ENCODE data around the gene MARK2. TPM values are rescaled to one million over a fixed set of nuclear protein-coding genes. Genes with fewer than 3 reads are reported as not detected.

The MARK2 gene
- total RNA-seq, 2 experiments from 2014 or later, result 31.5 to 33.5 TPM

GRCh38 chr11:63821411-63821810 is 17.5 kb upstream of the MARK2 start:
- ChIA-PET POLR2A (no interaction called here), CTCF (interaction anchor here (0.7 kb wide), 1 partner anchor 16 kb away, joined by 3 read pairs; no protein-coding TSS in a partner anchor)

- ChIA-PET POLR2A (no interaction called here), CTCF (interaction anchor here (1.2 kb wide), 1 partner anchor 22 kb away, joined by 3 read pairs; no protein-coding TSS in a partner anchor)
These were observed 12.3 kb upstream of the MARK2 start for GRCh38 chr11:63826471-63827190.

- ChIA-PET POLR2A (no interaction called here), CTCF (no interaction called here)
These were observed 9.0 kb upstream of the MARK2 start for GRCh38 chr11:63829823-63830489.

GRCh38 chr11:63831326-63831725 is 7.6 kb upstream of the MARK2 start:
- CTCF ChIA-PET, result interaction anchor here (0.6 kb wide), 1 partner anchor 76 kb away, joined by 5 read pairs; no protein-coding TSS in a partner anchor

GRCh38 chr11:63832336-63832735 is 6.6 kb upstream of the MARK2 start:
- CTCF ChIA-PET, result no interaction called here

More at GRCh38 chr11:63831326-63831725, 7.6 kb upstream of the MARK2 start:
- POLR2A ChIA-PET, result no interaction called here

GRCh38 chr11:63833048-63833447 is 5.9 kb upstream of the MARK2 start:
- CTCF ChIA-PET, result no interaction called here
- POLR2A ChIA-PET, result no interaction called here

More at GRCh38 chr11:63832336-63832735, 6.6 kb upstream of the MARK2 start:
- POLR2A ChIA-PET, result no interaction called here

- ChIA-PET POLR2A (no interaction called here), CTCF (interaction anchor here (0.9 kb wide), 1 partner anchor 111 kb away, joined by 4 read pairs; no protein-coding TSS in a partner anchor)
These were observed 4.3 kb upstream of the MARK2 start for GRCh38 chr11:63834535-63835157.

GRCh38 chr11:63835158-63835545 is 3.8 kb upstream of the MARK2 start:
- CTCF ChIA-PET, result interaction anchor here (1.2 to 4.1 kb wide), 2 partner anchors 109 to 161 kb away, joined by 3 to 63 read pairs; no protein-coding TSS in a partner anchor
- POLR2A ChIA-PET, result no interaction called here

- ChIA-PET CTCF (interaction anchor here (0.6 to 4.1 kb wide), 32 partner anchors 9 to 434 kb away, joined by 3 to 63 read pairs (median 4); partner anchors contain the start of genes NAA40, RCOR2 and ZFTA), POLR2A (interaction anchor here (0.5 to 0.6 kb wide), 3 partner anchors 29 to 213 kb away, joined by 3 to 6 read pairs (median 3); no protein-coding TSS in a partner anchor)
These were observed 1.8 kb upstream of the MARK2 start for GRCh38 chr11:63837027-63837688.

- POLR2A ChIA-PET, result interaction anchor here (0.6 kb wide), 1 partner anchor 104 kb away, joined by 3 read pairs; no protein-coding TSS in a partner anchor
- CTCF ChIA-PET, result interaction anchor here (0.9 to 4.1 kb wide), 29 partner anchors 11 to 434 kb away, joined by 3 to 63 read pairs (median 5); partner anchors contain the start of genes NAA40, RCOR2 and ZFTA
These were observed 1.2 kb upstream of the MARK2 start for GRCh38 chr11:63837739-63838138.

GRCh38 chr11:63838150-63838677 is 696 bp upstream of the MARK2 start:
- ChIA-PET CTCF (interaction anchor here (0.7 to 4.1 kb wide), 25 partner anchors 10 to 316 kb away, joined by 3 to 63 read pairs (median 5); partner anchors contain the start of genes NAA40, RCOR2 and ZFTA), POLR2A (interaction anchor here (0.6 to 1.0 kb wide), 6 partner anchors 27 to 1253 kb away, joined by 3 to 5 read pairs (median 3); partner anchors contain the start of gene MACROD1)

GRCh38 chr11:63839508-63840355 is 822 bp downstream of the MARK2 start:
- ChIA-PET POLR2A (no interaction called here), CTCF (interaction anchor here (0.9 to 3.2 kb wide), 7 partner anchors 23 to 309 kb away, joined by 3 to 17 read pairs (median 4); partner anchors contain the start of gene RCOR2)

- POLR2A ChIA-PET, result no interaction called here
- CTCF ChIA-PET, result interaction anchor here (0.8 to 1.4 kb wide), 4 partner anchors 25 to 105 kb away, joined by 3 to 5 read pairs (median 4); partner anchors contain the start of gene RCOR2
These were observed 1.6 kb downstream of the MARK2 start for GRCh38 chr11:63840356-63841060.

GRCh38 chr11:63841554-63841953 is 2.6 kb downstream of the MARK2 start:
- POLR2A ChIA-PET, result no interaction called here
- CTCF ChIA-PET, result no interaction called here

- CTCF ChIA-PET, result no interaction called here
- POLR2A ChIA-PET, result no interaction called here
These were observed 4.1 kb downstream of the MARK2 start for GRCh38 chr11:63843041-63843440.

GRCh38 chr11:63844836-63845235 is 5.9 kb downstream of the MARK2 start:
- CTCF ChIA-PET, result no interaction called here
- POLR2A ChIA-PET, result interaction anchor here (0.6 kb wide), 1 partner anchor 1267 kb away, joined by 6 read pairs; no protein-coding TSS in a partner anchor

- ChIA-PET POLR2A (no interaction called here), CTCF (no interaction called here)
These were observed 6.4 kb downstream of the MARK2 start for GRCh38 chr11:63845303-63845702.

Data from activated CD8-positive, alpha-beta memory T cell treated with anti-CD3 and anti-CD28 coated beads for 36 hours (primary cell).